Measurements from ENCODE around the gene FAM229A.
A peak's percentile ranks its signal among the peaks of the same experiment; 100 is the strongest.

FAM229A gene

GRCh38 chr1:32377541-32378220, 15.4 kb upstream of the FAM229A start:
- H3K9me3 ChIP-seq (ENCODE audit: control insufficient read depth, insufficient read depth, low read length), result no peaks in the 10 kb centered on the region
- DNase-seq (ENCODE audit: low read depth, low spot score), result no peak
- no peaks in the 10 kb centered on the region for H3K4me1 ChIP-seq (ENCODE audit: control insufficient read depth, insufficient read depth, low read length)
- H3K4me3 ChIP-seq (ENCODE audit: low read length), result no peak overlapping the region
- no peak overlapping the region for H3K27ac ChIP-seq (ENCODE audit: low read length)
- H3K27me3 ChIP-seq (ENCODE audit: control insufficient read depth, insufficient read depth, low read length), result no peaks in the 10 kb centered on the region
- WGBS (ENCODE audit: insufficient coverage, insufficient read length), result no CpG with 5 or more reads among the region's 12 CpGs
- H3K36me3 ChIP-seq (ENCODE audit: control insufficient read depth, insufficient read depth, low read length), result peaks cover 33% of the 10 kb centered on the region

- WGBS (ENCODE audit: insufficient coverage, insufficient read length), result no CpG with 5 or more reads among the region's 11 CpGs
- H3K9me3 ChIP-seq (ENCODE audit: control insufficient read depth, insufficient read depth, low read length), result no peaks in the 10 kb centered on the region
- H3K27ac ChIP-seq (ENCODE audit: low read length), result no peak overlapping the region
- H3K4me3 ChIP-seq (ENCODE audit: low read length), result no peak overlapping the region
- H3K27me3 ChIP-seq (ENCODE audit: control insufficient read depth, insufficient read depth, low read length), result no peaks in the 10 kb centered on the region
- H3K4me1 ChIP-seq (ENCODE audit: control insufficient read depth, insufficient read depth, low read length), result no peaks in the 10 kb centered on the region
- peaks cover 31% of the 10 kb centered on the region for H3K36me3 ChIP-seq (ENCODE audit: control insufficient read depth, insufficient read depth, low read length)
- no peak for DNase-seq (ENCODE audit: low read depth, low spot score)
Observed at GRCh38 chr1:32376199-32376598, 13.9 kb upstream of the FAM229A start.

GRCh38 chr1:32373996-32374592, 11.8 kb upstream of the FAM229A start:
- Histone ChIP-seq H3K4me1 (ENCODE audit: control insufficient read depth, insufficient read depth, low read length) (no peaks in the 10 kb centered on the region), H3K4me3 (ENCODE audit: low read length) (no peak overlapping the region), H3K36me3 (ENCODE audit: control insufficient read depth, insufficient read depth, low read length) (peaks cover 31% of the 10 kb centered on the region), H3K27me3 (ENCODE audit: control insufficient read depth, insufficient read depth, low read length) (no peaks in the 10 kb centered on the region), H3K27ac (ENCODE audit: low read length) (no peak overlapping the region), H3K9me3 (ENCODE audit: control insufficient read depth, insufficient read depth, low read length) (no peaks in the 10 kb centered on the region)
- DNase-seq (ENCODE audit: low read depth, low spot score), result no peak
- WGBS (ENCODE audit: insufficient coverage, insufficient read length), result no CpG with 5 or more reads among the region's 1 CpG

GRCh38 chr1:32372149-32372756, 10.0 kb upstream of the FAM229A start:
- no CpG with 5 or more reads among the region's 5 CpGs for WGBS (ENCODE audit: insufficient coverage, insufficient read length)
- no peak for DNase-seq (ENCODE audit: low read depth, low spot score)

GRCh38 chr1:32367912-32368635, 5.8 kb upstream of the FAM229A start:
- Histone ChIP-seq H3K4me3 (ENCODE audit: low read length) (no peak overlapping the region), H3K27ac (ENCODE audit: low read length) (no peak overlapping the region), H3K4me1 (ENCODE audit: control insufficient read depth, insufficient read depth, low read length) (no peaks in the 10 kb centered on the region), H3K36me3 (ENCODE audit: control insufficient read depth, insufficient read depth, low read length) (peaks cover 19% of the 10 kb centered on the region), H3K27me3 (ENCODE audit: control insufficient read depth, insufficient read depth, low read length) (no peaks in the 10 kb centered on the region), H3K9me3 (ENCODE audit: control insufficient read depth, insufficient read depth, low read length) (no peaks in the 10 kb centered on the region)
- no peak for DNase-seq (ENCODE audit: low read depth, low spot score)
- WGBS (ENCODE audit: insufficient coverage, insufficient read length), result no CpG with 5 or more reads among the region's 7 CpGs

More at GRCh38 chr1:32372149-32372756, 10.0 kb upstream of the FAM229A start:
- no peaks in the 10 kb centered on the region for H3K9me3 ChIP-seq (ENCODE audit: control insufficient read depth, insufficient read depth, low read length)
- peaks cover 21% of the 10 kb centered on the region for H3K36me3 ChIP-seq (ENCODE audit: control insufficient read depth, insufficient read depth, low read length)
- H3K27me3 ChIP-seq (ENCODE audit: control insufficient read depth, insufficient read depth, low read length), result no peaks in the 10 kb centered on the region
- H3K4me3 ChIP-seq (ENCODE audit: low read length), result no peak overlapping the region
- no peaks in the 10 kb centered on the region for H3K4me1 ChIP-seq (ENCODE audit: control insufficient read depth, insufficient read depth, low read length)
- no peak overlapping the region for H3K27ac ChIP-seq (ENCODE audit: low read length)

GRCh38 chr1:32365445-32365844, 3.2 kb upstream of the FAM229A start:
- peaks cover 3% of the 10 kb centered on the region; the same call in 1 of the 2 replicates for H3K27me3 ChIP-seq (ENCODE audit: control insufficient read depth, insufficient read depth, low read length)
- H3K4me1 ChIP-seq (ENCODE audit: control insufficient read depth, insufficient read depth, low read length), result peaks cover 3% of the 10 kb centered on the region
- no peak overlapping the region for H3K4me3 ChIP-seq (ENCODE audit: low read length)
- no peaks in the 10 kb centered on the region for H3K9me3 ChIP-seq (ENCODE audit: control insufficient read depth, insufficient read depth, low read length)
- H3K36me3 ChIP-seq (ENCODE audit: control insufficient read depth, insufficient read depth, low read length), result peaks cover 19% of the 10 kb centered on the region
- H3K27ac ChIP-seq (ENCODE audit: low read length), result no peak overlapping the region
- DNase-seq (ENCODE audit: low read depth, low spot score), result no peak
- WGBS (ENCODE audit: insufficient coverage, insufficient read length), result no CpG with 5 or more reads among the region's 6 CpGs

GRCh38 chr1:32364836-32365235, 2.6 kb upstream of the FAM229A start:
- no peak for DNase-seq (ENCODE audit: low read depth, low spot score)
- Histone ChIP-seq H3K4me1 (ENCODE audit: control insufficient read depth, insufficient read depth, low read length) (peaks cover 3% of the 10 kb centered on the region), H3K4me3 (ENCODE audit: low read length) (no peak overlapping the region), H3K27me3 (ENCODE audit: control insufficient read depth, insufficient read depth, low read length) (peaks cover 3% of the 10 kb centered on the region; the same call in 1 of the 2 replicates), H3K36me3 (ENCODE audit: control insufficient read depth, insufficient read depth, low read length) (peaks cover 19% of the 10 kb centered on the region), H3K9me3 (ENCODE audit: control insufficient read depth, insufficient read depth, low read length) (no peaks in the 10 kb centered on the region), H3K27ac (ENCODE audit: low read length) (no peak overlapping the region)
- WGBS (ENCODE audit: insufficient coverage, insufficient read length), result no CpG with 5 or more reads among the region's 5 CpGs

- no CpG with 5 or more reads among the region's 12 CpGs for WGBS (ENCODE audit: insufficient coverage, insufficient read length)
- DNase-seq (ENCODE audit: low read depth, low spot score), result no peak
Observed at GRCh38 chr1:32363713-32364112, 1.4 kb upstream of the FAM229A start.

GRCh38 chr1:32361674-32362473, 411 bp downstream of the FAM229A start:
- Histone ChIP-seq H3K9me3 (ENCODE audit: control insufficient read depth, insufficient read depth, low read length) (no peaks in the 10 kb centered on the region), H3K4me3 (ENCODE audit: low read length) (peak overlapping the region; percentile 14; the same call in 1 of the 2 replicates), H3K27ac (ENCODE audit: low read length) (no peak overlapping the region), H3K36me3 (ENCODE audit: control insufficient read depth, insufficient read depth, low read length) (peaks cover 11% of the 10 kb centered on the region), H3K4me1 (ENCODE audit: control insufficient read depth, insufficient read depth, low read length) (peaks cover 3% of the 10 kb centered on the region), H3K27me3 (ENCODE audit: control insufficient read depth, insufficient read depth, low read length) (peaks cover 3% of the 10 kb centered on the region; the same call in 1 of the 2 replicates)
- no CpG with 5 or more reads among the region's 91 CpGs for WGBS (ENCODE audit: insufficient coverage, insufficient read length)
- no peak for DNase-seq (ENCODE audit: low read depth, low spot score)

More at GRCh38 chr1:32363713-32364112, 1.4 kb upstream of the FAM229A start:
- H3K4me1 ChIP-seq (ENCODE audit: control insufficient read depth, insufficient read depth, low read length), result peaks cover 3% of the 10 kb centered on the region
- peaks cover 19% of the 10 kb centered on the region for H3K36me3 ChIP-seq (ENCODE audit: control insufficient read depth, insufficient read depth, low read length)
- no peak overlapping the region for H3K4me3 ChIP-seq (ENCODE audit: low read length)
- H3K27ac ChIP-seq (ENCODE audit: low read length), result no peak overlapping the region
- peaks cover 3% of the 10 kb centered on the region; the same call in 1 of the 2 replicates for H3K27me3 ChIP-seq (ENCODE audit: control insufficient read depth, insufficient read depth, low read length)
- H3K9me3 ChIP-seq (ENCODE audit: control insufficient read depth, insufficient read depth, low read length), result no peaks in the 10 kb centered on the region
